BLaER1 treated with 17β-estradiol and CSF1 and Interleukin-3, amounts not matched to agents 10 nM and 100 nM (cell line): ENCODE results near the gene RNF180.
A peak's percentile ranks its signal among the peaks of the same experiment; 100 is the strongest.

Experiments
- H3K27ac ChIP-seq, 11 experiments: shearing (Covaris generic); formaldehyde crosslinking; 2 replicates each; pipeline ENCODE4 v1.8.1; 2022
- H3K27me3 ChIP-seq, 11 experiments: shearing (Covaris generic); formaldehyde crosslinking; 2 replicates each; pipeline ENCODE4 v1.8.1; 2022
- H3K36me3 ChIP-seq, 11 experiments: shearing (Covaris generic); formaldehyde crosslinking; 2 replicates each; pipeline ENCODE4 v1.8.1; 2022
- H3K4me1 ChIP-seq, 10 experiments: shearing (Covaris generic); formaldehyde crosslinking; 2 replicates each; pipeline ENCODE4 v1.8.1; 2022
- H3K4me2 ChIP-seq, 11 experiments: shearing (Covaris generic); formaldehyde crosslinking; 2 replicates each; pipeline ENCODE4 v1.8.1; 2022
- H3K4me3 ChIP-seq, 10 experiments: shearing (Covaris generic); formaldehyde crosslinking; 2 replicates each; pipeline ENCODE4 v1.8.1; 2022
- H3K9ac ChIP-seq, 11 experiments: shearing (Covaris generic); formaldehyde crosslinking; 2 replicates each; pipeline ENCODE4 v1.8.1; 2022
- H3K9me3 ChIP-seq, 11 experiments: shearing (Covaris generic); formaldehyde crosslinking; replicated peaks in 1 of 11; 2 replicates each; pipeline ENCODE4 v1.8.1; 2022
- H4K20me1 ChIP-seq, 11 experiments: shearing (Covaris generic); formaldehyde crosslinking; 2 replicates each; pipeline ENCODE4 v1.8.1; 2022
- Cebpa-rat ChIP-seq, 11 experiments: shearing (Covaris generic); IDR thresholded peaks; 2 replicates each; pipeline ENCODE4 v1.8.1; 2022

RNF180 gene

DNA sequence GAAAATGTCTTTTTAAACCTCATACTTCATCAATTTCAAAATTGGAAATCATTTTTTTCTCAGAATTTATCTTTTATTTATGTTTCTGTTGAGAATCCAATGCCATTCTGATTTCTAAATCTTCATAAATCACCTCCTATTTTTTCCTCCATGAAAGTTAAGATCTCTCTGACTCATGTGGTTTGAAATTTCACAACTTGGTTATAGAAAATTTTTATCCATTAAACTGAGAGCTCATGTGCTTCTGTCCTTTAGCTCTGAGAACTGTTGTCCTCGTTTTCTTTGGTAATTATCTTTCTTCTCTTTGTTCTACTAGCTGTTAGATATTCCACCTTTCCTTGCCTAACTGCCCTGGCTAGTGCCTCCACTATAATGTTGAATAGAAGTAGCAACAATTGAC is 1.5 kb upstream of the RNF180 start:
- H3K4me1 ChIP-seq: peaks cover 0 to 9% (median 0%) of the 10 kb centered on the region in 10 experiments; a peak in 2 of 20 replicates
- no peaks in the 10 kb centered on the region for H3K27me3 ChIP-seq
- H3K4me2 ChIP-seq: no peak overlapping the region
- no peaks in the 10 kb centered on the region for H4K20me1 ChIP-seq
- TF ChIP-seq Cebpa-rat (IDR thresholded peaks at IDR 0.05): no peak
- H3K27ac ChIP-seq: no peak overlapping the region
- H3K36me3 ChIP-seq: no peaks in the 10 kb centered on the region
- no peak overlapping the region for H3K4me3 ChIP-seq
- no peak overlapping the region for H3K9ac ChIP-seq
- H3K9me3 ChIP-seq: peaks cover 9 to 16% (median 11%) of the 10 kb centered on the region in 11 experiments

DNA sequence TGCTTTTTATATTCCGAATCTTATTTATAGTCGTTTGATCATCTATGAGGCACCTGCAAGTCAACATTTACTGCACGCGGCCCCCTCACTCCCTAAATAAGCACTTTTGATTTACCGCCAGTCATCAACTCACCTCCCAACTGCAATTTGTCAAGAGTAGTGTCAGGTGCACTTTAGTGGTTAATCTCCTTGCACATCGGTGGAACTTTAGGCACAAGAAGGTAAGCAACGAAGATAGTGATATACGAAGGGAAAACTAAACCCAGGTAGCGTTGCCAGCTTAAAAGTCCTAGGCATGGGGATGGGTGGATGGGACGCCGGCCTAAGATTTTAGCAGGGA is 513 bp upstream of the RNF180 start:
- no peak overlapping the region for H3K4me2 ChIP-seq

DNA sequence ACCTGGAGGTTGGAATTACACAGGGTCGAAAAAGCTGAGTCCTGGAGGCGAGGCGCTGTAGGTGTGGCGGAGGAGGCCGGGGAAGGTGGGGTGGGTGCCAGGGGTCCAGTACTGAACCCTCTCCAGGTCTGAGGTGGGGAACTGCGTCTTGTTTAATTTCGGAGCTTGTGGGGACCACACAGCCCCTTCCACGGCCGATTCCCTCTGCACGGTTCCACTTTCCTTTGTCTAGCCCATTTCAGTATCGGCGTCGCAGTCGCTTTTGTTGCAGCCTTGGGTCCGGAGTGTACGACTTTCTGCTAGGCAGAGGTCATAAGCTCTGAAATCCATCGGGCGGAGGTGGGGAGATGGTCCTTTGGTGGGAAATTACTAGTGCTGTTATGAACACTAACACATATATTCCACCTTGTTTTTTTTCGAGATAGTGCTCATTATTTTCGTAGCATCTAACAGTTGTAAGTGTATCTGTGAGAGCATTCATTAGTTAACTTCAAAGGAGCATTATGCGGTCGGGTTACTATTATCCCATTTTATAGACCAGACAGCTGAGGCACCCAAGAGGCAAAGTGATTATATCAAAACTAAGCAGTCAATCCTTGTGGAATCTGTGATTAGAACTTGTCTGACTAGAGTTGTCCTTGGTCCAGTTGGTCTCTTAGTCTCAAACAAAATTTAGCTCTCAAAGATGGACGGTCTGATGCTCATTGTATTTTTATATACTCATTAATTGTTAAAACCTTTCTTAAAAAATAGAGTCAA is 737 bp downstream of the RNF180 start:
- H3K9me3 ChIP-seq: peaks cover 9 to 16% (median 11%) of the 10 kb centered on the region in 11 experiments
- H3K27ac ChIP-seq: no peak overlapping the region
- no peak overlapping the region for H3K9ac ChIP-seq
- H4K20me1 ChIP-seq: no peaks in the 10 kb centered on the region
- TF ChIP-seq Cebpa-rat (IDR thresholded peaks at IDR 0.05): no peak
- no peaks in the 10 kb centered on the region for H3K27me3 ChIP-seq
- peaks cover 0 to 4% (median 0%) of the 10 kb centered on the region in 10 experiments; a peak in 2 of 20 replicates for H3K4me1 ChIP-seq
- no peak overlapping the region for H3K4me2 ChIP-seq
- H3K36me3 ChIP-seq: no peaks in the 10 kb centered on the region
- H3K4me3 ChIP-seq: no peak overlapping the region

More for the DNA sequence above, 513 bp upstream of the RNF180 start:
- no peak overlapping the region for H3K9ac ChIP-seq
- H3K4me3 ChIP-seq: no peak overlapping the region
- peaks cover 0 to 9% (median 0%) of the 10 kb centered on the region in 10 experiments; a peak in 2 of 20 replicates for H3K4me1 ChIP-seq
- no peak overlapping the region for H3K27ac ChIP-seq
- peaks cover 9 to 16% (median 11%) of the 10 kb centered on the region in 11 experiments for H3K9me3 ChIP-seq
- no peaks in the 10 kb centered on the region for H3K27me3 ChIP-seq
- no peaks in the 10 kb centered on the region for H4K20me1 ChIP-seq
- no peaks in the 10 kb centered on the region for H3K36me3 ChIP-seq
- TF ChIP-seq Cebpa-rat (IDR thresholded peaks at IDR 0.05): no peak

- no peaks in the 10 kb centered on the region for H3K36me3 ChIP-seq
- no peaks in the 10 kb centered on the region for H4K20me1 ChIP-seq
- no peak for TF ChIP-seq Cebpa-rat (IDR thresholded peaks at IDR 0.05)
- no peaks in the 10 kb centered on the region for H3K27me3 ChIP-seq
- H3K9ac ChIP-seq: no peak overlapping the region
- H3K4me1 ChIP-seq: no peaks in the 10 kb centered on the region
- no peak overlapping the region for H3K4me3 ChIP-seq
- H3K4me2 ChIP-seq: no peak overlapping the region
- no peak overlapping the region for H3K27ac ChIP-seq
- H3K9me3 ChIP-seq: peaks cover 3 to 10% (median 7%) of the 10 kb centered on the region in 11 experiments; a peak in 9 of 22 replicates
Measured at GRCh38 chr5:64176301-64176700, 10.7 kb downstream of the RNF180 start.

DNA sequence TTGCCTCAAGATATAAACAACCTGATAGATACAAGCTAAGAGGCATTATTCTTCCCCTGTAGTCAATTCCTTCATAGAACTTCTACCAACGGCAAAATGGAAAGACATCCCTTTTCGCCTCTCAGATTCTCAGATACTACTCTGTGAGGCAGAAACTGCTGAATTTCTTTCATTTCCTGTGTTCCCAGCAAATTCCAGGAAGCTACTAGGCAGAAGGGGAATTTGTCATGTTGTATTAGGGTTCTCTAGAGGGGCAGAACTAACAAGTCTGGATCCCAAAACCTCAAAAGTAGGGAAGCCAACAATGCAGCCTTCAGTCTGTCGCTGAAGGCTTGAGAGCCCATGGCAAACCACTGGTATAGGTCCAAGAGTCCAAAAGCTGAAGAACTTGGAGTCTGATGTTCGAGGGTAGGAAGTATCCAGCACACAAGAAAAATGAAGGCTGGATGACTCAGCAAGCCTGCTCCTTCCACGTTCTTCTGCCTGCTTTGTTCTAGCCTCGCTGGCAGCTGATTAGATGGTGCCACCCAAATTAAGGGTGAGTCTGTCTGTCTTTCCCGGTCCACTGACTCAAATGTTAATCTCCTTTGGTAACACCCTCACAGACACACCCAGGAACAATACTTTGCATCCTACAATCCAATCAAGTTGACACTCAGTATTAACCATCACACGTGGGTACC is 15.2 kb downstream of the RNF180 start:
- no peak for TF ChIP-seq Cebpa-rat (IDR thresholded peaks at IDR 0.05)
- no peak overlapping the region for H3K27ac ChIP-seq
- H3K36me3 ChIP-seq: no peaks in the 10 kb centered on the region
- H3K9ac ChIP-seq: no peak overlapping the region
- H3K4me1 ChIP-seq: no peaks in the 10 kb centered on the region
- H4K20me1 ChIP-seq: no peaks in the 10 kb centered on the region
- no peaks in the 10 kb centered on the region for H3K27me3 ChIP-seq
- H3K9me3 ChIP-seq: no peaks in the 10 kb centered on the region; a peak in 1 of 22 replicates
- no peak overlapping the region for H3K4me2 ChIP-seq
- H3K4me3 ChIP-seq: no peak overlapping the region

- H4K20me1 ChIP-seq: no peaks in the 10 kb centered on the region
- no peak for TF ChIP-seq Cebpa-rat (IDR thresholded peaks at IDR 0.05)
Measured at GRCh38 chr5:64181440-64181839, 15.8 kb downstream of the RNF180 start.

GRCh38 chr5:64183956-64184355 is 18.3 kb downstream of the RNF180 start:
- H3K9me3 ChIP-seq: no peaks in the 10 kb centered on the region

More at GRCh38 chr5:64181440-64181839, 15.8 kb downstream of the RNF180 start:
- H3K36me3 ChIP-seq: no peaks in the 10 kb centered on the region
- H3K4me2 ChIP-seq: no peak overlapping the region
- no peak overlapping the region for H3K27ac ChIP-seq
- no peak overlapping the region for H3K9ac ChIP-seq
- H3K27me3 ChIP-seq: no peaks in the 10 kb centered on the region
- no peaks in the 10 kb centered on the region for H3K9me3 ChIP-seq
- no peak overlapping the region for H3K4me3 ChIP-seq
- no peaks in the 10 kb centered on the region for H3K4me1 ChIP-seq

GRCh38 chr5:64184832-64185231 is 19.2 kb downstream of the RNF180 start:
- no peak overlapping the region for H3K4me2 ChIP-seq
- no peaks in the 10 kb centered on the region for H3K36me3 ChIP-seq
- no peak for TF ChIP-seq Cebpa-rat (IDR thresholded peaks at IDR 0.05)
- no peak overlapping the region for H3K27ac ChIP-seq
- H3K4me1 ChIP-seq: peaks cover 0 to 5% (median 0%) of the 10 kb centered on the region in 10 experiments; a peak in 1 of 20 replicates
- H3K9ac ChIP-seq: no peak overlapping the region
- no peaks in the 10 kb centered on the region for H4K20me1 ChIP-seq
- no peak overlapping the region for H3K4me3 ChIP-seq
- H3K9me3 ChIP-seq: no peaks in the 10 kb centered on the region
- no peaks in the 10 kb centered on the region for H3K27me3 ChIP-seq

More at GRCh38 chr5:64183956-64184355, 18.3 kb downstream of the RNF180 start:
- no peak overlapping the region for H3K27ac ChIP-seq
- no peak overlapping the region for H3K4me3 ChIP-seq
- H3K36me3 ChIP-seq: no peaks in the 10 kb centered on the region
- no peaks in the 10 kb centered on the region for H4K20me1 ChIP-seq
- no peak overlapping the region for H3K9ac ChIP-seq
- no peak overlapping the region for H3K4me2 ChIP-seq
- TF ChIP-seq Cebpa-rat (IDR thresholded peaks at IDR 0.05): no peak
- peaks cover 0 to 3% (median 0%) of the 10 kb centered on the region in 10 experiments; a peak in 1 of 20 replicates for H3K4me1 ChIP-seq
- no peaks in the 10 kb centered on the region for H3K27me3 ChIP-seq

- H3K36me3 ChIP-seq: no peaks in the 10 kb centered on the region
- H4K20me1 ChIP-seq: no peaks in the 10 kb centered on the region
- no peak overlapping the region for H3K4me3 ChIP-seq
- no peaks in the 10 kb centered on the region for H3K9me3 ChIP-seq
- H3K27me3 ChIP-seq: no peaks in the 10 kb centered on the region
- H3K4me2 ChIP-seq: 0 out of 22 replicates have a peak overlapping the region, but pooled peaks of 1 of the 11 experiments have one; percentile 9
- peaks cover 0 to 14% (median 0%) of the 10 kb centered on the region in 10 experiments; a peak in 4 of 20 replicates for H3K4me1 ChIP-seq
- H3K9ac ChIP-seq: no peak overlapping the region
- no peak for TF ChIP-seq Cebpa-rat (IDR thresholded peaks at IDR 0.05)
- H3K27ac ChIP-seq: no peak overlapping the region
Measured at GRCh38 chr5:64188776-64189175, 23.1 kb downstream of the RNF180 start.
